Fibroblast of lung (primary cell): ENCODE results near the gene SPAG9.

Experiments
- EZH2 ChIP-seq: IDR thresholded peaks from 2 replicates; pipeline ENCODE4 v1.5.1; 2012; ENCODE audit warnings: low read length, control low read depth, mild to moderate bottlenecking; ENCODE audit errors: missing control alignments
- TF ChIP-seq, protein P1 (sequence below), 2 donors: IDR thresholded peaks in 1 of 2; conservative IDR thresholded peaks in 1 of 2; 1 replicate in 1 of 2; 2 replicates in 1 of 2; pipeline ENCODE4 v1.5.1; 2011 to 2012; ENCODE audit warnings: low read length in 2 of 2, control low read depth in 1 of 2, inconsistent platforms in 1 of 2, low read depth in 1 of 2, mild to moderate bottlenecking in 1 of 2

DNA sequence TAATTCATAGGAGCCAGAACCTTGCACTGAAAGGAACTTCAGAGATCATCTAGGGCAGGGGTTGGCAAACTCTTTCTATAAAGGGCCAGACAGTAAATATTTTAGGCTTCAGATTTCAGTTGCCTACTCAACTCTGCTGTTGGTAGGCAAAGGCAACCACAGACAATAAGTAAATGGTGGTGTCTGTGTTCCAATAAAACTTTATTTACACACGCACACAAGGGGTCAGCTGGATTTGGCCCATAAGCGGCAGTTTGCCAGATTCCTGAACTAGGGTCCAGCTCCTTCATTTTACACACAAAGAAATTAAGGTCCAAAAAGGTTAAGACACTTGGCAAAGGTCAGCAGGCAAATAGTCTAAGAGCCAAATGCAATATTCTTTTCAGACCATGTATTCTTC is 107.3 kb downstream of the SPAG9 start:
- TF ChIP-seq, protein P1, sequence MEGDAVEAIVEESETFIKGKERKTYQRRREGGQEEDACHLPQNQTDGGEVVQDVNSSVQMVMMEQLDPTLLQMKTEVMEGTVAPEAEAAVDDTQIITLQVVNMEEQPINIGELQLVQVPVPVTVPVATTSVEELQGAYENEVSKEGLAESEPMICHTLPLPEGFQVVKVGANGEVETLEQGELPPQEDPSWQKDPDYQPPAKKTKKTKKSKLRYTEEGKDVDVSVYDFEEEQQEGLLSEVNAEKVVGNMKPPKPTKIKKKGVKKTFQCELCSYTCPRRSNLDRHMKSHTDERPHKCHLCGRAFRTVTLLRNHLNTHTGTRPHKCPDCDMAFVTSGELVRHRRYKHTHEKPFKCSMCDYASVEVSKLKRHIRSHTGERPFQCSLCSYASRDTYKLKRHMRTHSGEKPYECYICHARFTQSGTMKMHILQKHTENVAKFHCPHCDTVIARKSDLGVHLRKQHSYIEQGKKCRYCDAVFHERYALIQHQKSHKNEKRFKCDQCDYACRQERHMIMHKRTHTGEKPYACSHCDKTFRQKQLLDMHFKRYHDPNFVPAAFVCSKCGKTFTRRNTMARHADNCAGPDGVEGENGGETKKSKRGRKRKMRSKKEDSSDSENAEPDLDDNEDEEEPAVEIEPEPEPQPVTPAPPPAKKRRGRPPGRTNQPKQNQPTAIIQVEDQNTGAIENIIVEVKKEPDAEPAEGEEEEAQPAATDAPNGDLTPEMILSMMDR (conservative IDR thresholded peaks at IDR 0.05 in 1 of 2, IDR thresholded peaks at IDR 0.05 in 1 of 2; ENCODE audit: low read depth in 1 of 2, low read length in 2 of 2), result no peak
- TF ChIP-seq EZH2, result no peak
